Measurements from ENCODE around the gene NDUFA6. TPM values are rescaled to one million over a fixed set of nuclear protein-coding genes. Genes with fewer than 3 reads are reported as not detected.
"Not testable (repeated sequence)": the region's sequence is repeated elsewhere in the genome, so short reads cannot be mapped to it uniquely, and the experiment has no call there.

NDUFA6 gene
- total and polyA plus RNA-seq, 2 experiments from 2014 or later: 134 to 324 TPM

- H3K36me3 ChIP-seq: no peaks in the 10 kb centered on the region
- H3K27me3 ChIP-seq: no peaks in the 10 kb centered on the region
- no peak for DNase-seq (ENCODE audit: low read depth in 1 of 2, low spot score in 1 of 2)
- peak overlapping the region; percentile 11 for H3K27ac ChIP-seq
- no peak overlapping the region for H3K4me3 ChIP-seq
- peaks cover 10% of the 10 kb centered on the region for H3K4me1 ChIP-seq (ENCODE audit: low read depth)
- no peak for TF ChIP-seq CTCF (IDR thresholded peaks at IDR 0.05; ENCODE audit: low read depth, low read length)
- H3K9me3 ChIP-seq (ENCODE audit: low read depth): no peaks in the 10 kb centered on the region
Observed at GRCh38 chr22:42111798-42112197, 21.2 kb upstream of the NDUFA6 start.

- DNase-seq (ENCODE audit: low read depth in 1 of 2, low spot score in 1 of 2): no peak
- Histone ChIP-seq H3K4me1 (ENCODE audit: low read depth) (peaks cover 10% of the 10 kb centered on the region), H3K4me3 (no peak overlapping the region), H3K9me3 (ENCODE audit: low read depth) (no peaks in the 10 kb centered on the region), H3K27me3 (no peaks in the 10 kb centered on the region), H3K27ac (no peak overlapping the region), H3K36me3 (no peaks in the 10 kb centered on the region)
- no peak for TF ChIP-seq CTCF (IDR thresholded peaks at IDR 0.05; ENCODE audit: low read depth, low read length)
Observed at GRCh38 chr22:42108848-42109247, 18.3 kb upstream of the NDUFA6 start.

- H3K4me3 ChIP-seq; H3K36me3 ChIP-seq; H3K27ac ChIP-seq; H3K27me3 ChIP-seq; H3K4me1 ChIP-seq (ENCODE audit: low read depth); DNase-seq (ENCODE audit: low read depth in 1 of 2, low spot score in 1 of 2); H3K9me3 ChIP-seq (ENCODE audit: low read depth): not testable (repeated sequence)
Observed at GRCh38 chr22:42104332-42104860, 13.8 kb upstream of the NDUFA6 start.

- no peaks in the 10 kb centered on the region for H3K36me3 ChIP-seq
- no peak for TF ChIP-seq CTCF (IDR thresholded peaks at IDR 0.05; ENCODE audit: low read depth, low read length)
- no peak overlapping the region for H3K4me3 ChIP-seq
- H3K27me3 ChIP-seq: no peaks in the 10 kb centered on the region
- H3K27ac ChIP-seq: no peak overlapping the region
- no peak for DNase-seq (ENCODE audit: low read depth in 1 of 2, low spot score in 1 of 2)
- H3K4me1 ChIP-seq (ENCODE audit: low read depth): no peaks in the 10 kb centered on the region
- H3K9me3 ChIP-seq (ENCODE audit: low read depth): no peaks in the 10 kb centered on the region
Observed at GRCh38 chr22:42101199-42101598, 10.6 kb upstream of the NDUFA6 start.

GRCh38 chr22:42091455-42091782 lies 847 bp upstream of the NDUFA6 start:
- Histone ChIP-seq H3K4me3 (peak overlapping the region; percentile 29), H3K27ac (peak overlapping the region; percentile 84), H3K9me3 (ENCODE audit: low read depth) (no peaks in the 10 kb centered on the region), H3K27me3 (no peaks in the 10 kb centered on the region), H3K36me3 (peaks cover 5% of the 10 kb centered on the region), H3K4me1 (ENCODE audit: low read depth) (peaks cover 5% of the 10 kb centered on the region)
- no peak for DNase-seq (ENCODE audit: low read depth in 1 of 2, low spot score in 1 of 2)
- no peak for TF ChIP-seq CTCF (IDR thresholded peaks at IDR 0.05; ENCODE audit: low read depth, low read length)

- H3K9me3 ChIP-seq (ENCODE audit: low read depth): no peaks in the 10 kb centered on the region
- peaks cover 35% of the 10 kb centered on the region for H3K36me3 ChIP-seq
- H3K27me3 ChIP-seq: no peaks in the 10 kb centered on the region
- no peak for DNase-seq (ENCODE audit: low read depth in 1 of 2, low spot score in 1 of 2)
- H3K4me1 ChIP-seq (ENCODE audit: low read depth): peaks cover 12% of the 10 kb centered on the region
- no peak for TF ChIP-seq CTCF (IDR thresholded peaks at IDR 0.05; ENCODE audit: low read depth, low read length)
- peak overlapping the region; percentile 80 for H3K27ac ChIP-seq
- H3K4me3 ChIP-seq: no peak overlapping the region
Observed at GRCh38 chr22:42086051-42086450, 4.5 kb downstream of the NDUFA6 start.

Data from cardiac muscle cell (in vitro differentiated cells and primary cell).